HCT116 (cell line): Measurements from ENCODE around the gene TP53AIP1. TPM values are rescaled to one million over a fixed set of nuclear protein-coding genes. Genes with fewer than 3 reads are reported as not detected.

Experiments
- ATAC-seq: fragments of 200-7000 bp; cut with Tn5 transposase; 2 replicates; pipeline ENCODE4 v1.9.1; 2020; ENCODE audit warnings: mild to moderate bottlenecking, moderate library complexity
- BruUV-seq: library from RNA; stranded (reverse); fragments of 400-500 nt; replicated peaks from 2 replicates; lab custom pipeline; 2021; lab: Mats Ljungman, UMichigan
- CTCF ChIA-PET: fragments of 300-600 bp; sonication (Branson Sonifier 250); formaldehyde crosslinking; loops from one replicate; lab custom pipeline; 2021; ENCODE audit warnings: antibody characterized with exemption; lab: Charles Lee
- POLR2A ChIA-PET: fragments of 300-600, 350-600 bp; sonication (Branson Sonifier 250); formaldehyde crosslinking; loops from one replicate; lab custom pipeline; 2021; ENCODE audit warnings: antibody characterized with exemption; lab: Charles Lee
- RAD21 ChIA-PET, 2 experiments: fragments of 300-600 bp; sonication (Branson Sonifier 250); formaldehyde crosslinking; loops; one replicate each; lab custom pipeline; 2023; ENCODE audit warnings: low total read pairs in 2 of 2; ENCODE audit not compliant: uncharacterized antibody in 2 of 2, unreplicated experiment in 2 of 2, low non-redundant PET in 1 of 2; lab: Charles Lee
- DNase-seq: peaks from one replicate; pipeline ENCODE4 v3.0.0-alpha.2; 2010; ENCODE audit warnings: low read depth, low spot score
- H2AFZ ChIP-seq: fragments of 200-600 bp; shearing (Covaris generic), sonication (generic); 2 replicates; pipeline ENCODE4 v1.6.1; 2017; ENCODE audit warnings: low read depth, mixed run types, mixed read lengths, antibody characterized with exemption, low read length; ENCODE audit not compliant: poor library complexity, severe bottlenecking
- H3K27ac ChIP-seq: 2 replicates; pipeline ENCODE4 v1.5.1; 2012; ENCODE audit warnings: low read depth, low read length
- H3K27me3 ChIP-seq: fragments of 200-600 bp; sonication (generic); 2 replicates; pipeline ENCODE4 v1.6.1; 2016; ENCODE audit warnings: mixed run types, low read length, mixed read lengths; ENCODE audit not compliant: insufficient read depth
- H3K36me3 ChIP-seq, 2 experiments: fragments of 200-500 bp in 1 of 2; fragments of 200-600 bp in 1 of 2; sonication (Bioruptor generic) in 1 of 2; sonication (generic) in 1 of 2; 2 replicates each; pipeline versions ENCODE4 v1.5.1 to v1.6.1; 2014 to 2016; ENCODE audit warnings: low read length in 2 of 2, inconsistent platforms in 1 of 2, mixed read lengths in 1 of 2, mixed run types in 1 of 2; ENCODE audit not compliant: insufficient read depth in 2 of 2, control insufficient read depth in 1 of 2
- H3K4me1 ChIP-seq, 2 experiments: fragments of 200-600 bp in 1 of 2; sonication (generic) in 1 of 2; 2 replicates each; pipeline versions ENCODE4 v1.5.1 to v1.6.1; 2012 to 2017; ENCODE audit warnings: low read length in 2 of 2, inconsistent platforms in 1 of 2, mild to moderate bottlenecking in 1 of 2, mixed read lengths in 1 of 2, mixed run types in 1 of 2, moderate library complexity in 1 of 2; ENCODE audit not compliant: insufficient read depth in 2 of 2, control insufficient read depth in 1 of 2
- H3K4me2 ChIP-seq: fragments of 200-600 bp; sonication (generic); 2 replicates; pipeline ENCODE4 v1.6.1; 2017; ENCODE audit warnings: mixed run types, low read length, mixed read lengths
- H3K4me3 ChIP-seq, 2 experiments: fragments of 200-600 bp in 1 of 2; sonication (generic) in 1 of 2; replicated peaks in 1 of 2; 2 replicates each; pipeline ENCODE4 v1.5.1; 2011 to 2016; ENCODE audit warnings: low read length in 2 of 2, control low read depth in 1 of 2, low read depth in 1 of 2, mild to moderate bottlenecking in 1 of 2, mixed read lengths in 1 of 2, mixed run types in 1 of 2
- H3K79me2 ChIP-seq: fragments of 200-600 bp; sonication (generic); 2 replicates; pipeline ENCODE4 v1.6.1; 2017; ENCODE audit warnings: mild to moderate bottlenecking, mixed run types, low read length, moderate library complexity, mixed read lengths; ENCODE audit not compliant: insufficient read depth
- H3K9ac ChIP-seq: fragments of 200-600 bp; sonication (generic); 2 replicates; pipeline ENCODE4 v1.6.1; 2016; ENCODE audit warnings: low read length, mixed read lengths
- H3K9me2 ChIP-seq: fragments of 200-600 bp; sonication (generic), shearing (Covaris generic); 2 replicates; pipeline ENCODE4 v1.6.1; 2017; ENCODE audit warnings: mixed run types, mild to moderate bottlenecking, moderate library complexity; ENCODE audit not compliant: insufficient read depth
- H3K9me3 ChIP-seq, 2 experiments: fragments of 200-500 bp in 1 of 2; fragments of 200-600 bp in 1 of 2; sonication (Bioruptor generic) in 1 of 2; sonication (generic) in 1 of 2; 2 replicates each; pipeline ENCODE4 v1.6.1; 2014 to 2017; ENCODE audit warnings: low read length in 2 of 2, mixed read lengths in 2 of 2, inconsistent platforms in 1 of 2, low read depth in 1 of 2, mild to moderate bottlenecking in 1 of 2, mixed run types in 1 of 2, moderate library complexity in 1 of 2; ENCODE audit not compliant: control insufficient read depth in 1 of 2, insufficient read depth in 1 of 2
- H4K20me1 ChIP-seq: fragments of 200-600 bp; sonication (generic), shearing (Covaris generic); 2 replicates; pipeline ENCODE4 v1.6.1; 2017; ENCODE audit warnings: mixed run types, mild to moderate bottlenecking, moderate library complexity; ENCODE audit not compliant: insufficient read depth
- CBX3 ChIP-seq: IDR thresholded peaks from 2 replicates; pipeline ENCODE4 v1.6.1; 2012; ENCODE audit warnings: low read depth
- CTCF ChIP-seq, 3 experiments: fragments of 200-600 bp in 1 of 3; sonication (generic) in 1 of 3; IDR thresholded peaks in 2 of 3; conservative IDR thresholded peaks in 1 of 3; 2 replicates each; pipeline ENCODE4 v1.5.1; 2012 to 2017; ENCODE audit warnings: low read depth in 2 of 3, low read length in 2 of 3, antibody characterized with exemption in 1 of 3, borderline replicate concordance in 1 of 3, control low read depth in 1 of 3, mild to moderate bottlenecking in 1 of 3, mixed read lengths in 1 of 3, mixed run types in 1 of 3, moderate library complexity in 1 of 3; ENCODE audit not compliant: insufficient read depth in 1 of 3
- EGR1 ChIP-seq: IDR thresholded peaks from 2 replicates; pipeline ENCODE4 v1.6.1; 2012; ENCODE audit warnings: low read depth
- ELF1 ChIP-seq: IDR thresholded peaks from 2 replicates; pipeline ENCODE4 v1.6.1; 2012; ENCODE audit warnings: low read depth, borderline replicate concordance
- EZH2 ChIP-seq: fragments of 200-600 bp; sonication (generic); IDR thresholded peaks from 2 replicates; pipeline ENCODE4 v1.6.1; 2017; ENCODE audit warnings: antibody characterized with exemption, mixed run types
- FOSL1 ChIP-seq: IDR thresholded peaks from 2 replicates; pipeline ENCODE4 v1.6.1; 2012; ENCODE audit warnings: low read depth
- JUND ChIP-seq: IDR thresholded peaks from 2 replicates; pipeline ENCODE4 v1.6.1; 2012
- MAX ChIP-seq: IDR thresholded peaks from 2 replicates; pipeline ENCODE4 v1.6.1; 2012
- POLR2A ChIP-seq: IDR thresholded peaks from 2 replicates; pipeline ENCODE4 v1.7.0; 2011; ENCODE audit warnings: borderline replicate concordance; ENCODE audit not compliant: insufficient read depth, insufficient read length; ENCODE audit errors: extremely low read depth
- SIN3A ChIP-seq: IDR thresholded peaks from 2 replicates; pipeline ENCODE4 v1.6.1; 2012; ENCODE audit warnings: low read depth
- SRF ChIP-seq: IDR thresholded peaks from 2 replicates; pipeline ENCODE4 v1.6.1; 2012; ENCODE audit warnings: low read depth
- TCF7L2 ChIP-seq: IDR thresholded peaks from 2 replicates; pipeline ENCODE4 v1.7.0; 2011; ENCODE audit warnings: borderline replicate concordance, inconsistent platforms; ENCODE audit not compliant: insufficient read depth, insufficient read length; ENCODE audit errors: extremely low read depth
- YY1 ChIP-seq: IDR thresholded peaks from 2 replicates; pipeline ENCODE4 v1.6.1; 2011; ENCODE audit warnings: low read length, low read depth, moderate library complexity, mild to moderate bottlenecking; ENCODE audit not compliant: insufficient replicate concordance; ENCODE audit errors: extremely low read depth
- ZFX ChIP-seq: fragments of 450-650 bp; IDR thresholded peaks from 2 replicates; pipeline ENCODE4 v1.6.1; 2017
- ZNF274 ChIP-seq: fragments of 200-500 bp; sonication (Bioruptor generic); IDR thresholded peaks from 2 replicates; pipeline ENCODE4 v1.6.1; 2014; ENCODE audit warnings: mild to moderate bottlenecking, low read depth, low read length, inconsistent platforms
- intact Hi-C: fragments of 100-400 bp; cut with micrococcal nuclease; formaldehyde crosslinking; loops from 2 replicates; pipeline ENCODE4 v1.10.0; 2022
- total RNA-seq: library from RNA; stranded (reverse); gene quantifications from one replicate; pipeline ENCODE4 v1.2.1, GENCODE V29; 2021; ENCODE audit not compliant: unreplicated experiment
- TF ChIP-seq, protein P1 (sequence below): IDR thresholded peaks from 2 replicates; pipeline ENCODE4 v1.6.1; 2011; ENCODE audit warnings: mild to moderate bottlenecking, low read length, moderate library complexity; ENCODE audit not compliant: insufficient replicate concordance; ENCODE audit errors: extremely low read depth
- TF ChIP-seq, protein P2 (sequence below): IDR thresholded peaks from 2 replicates; pipeline ENCODE4 v1.6.1; 2012; ENCODE audit warnings: low read depth
- TF ChIP-seq, protein P3 (sequence below): IDR thresholded peaks from 2 replicates; pipeline ENCODE4 v1.6.1; 2012

The TP53AIP1 gene
- total RNA-seq, 1 experiment from 2014 or later = 0.15 TPM

GRCh38 chr11:128940156-128940555, 2.5 kb downstream of the TP53AIP1 start:
- RAD21 ChIA-PET = no interaction called here
- intact Hi-C loops = no loop called here
- no TSS peak for BruUV-seq
- DNase-seq (no peak), ATAC-seq (no peak)
- Histone ChIP-seq H3K27ac (no peak overlapping the region), H3K27me3 (no peaks in the 10 kb centered on the region), H3K9me3 (no peaks in the 10 kb centered on the region), H3K79me2 (no peaks in the 10 kb centered on the region), H3K9me2 (no peaks in the 10 kb centered on the region), H3K36me3 (no peaks in the 10 kb centered on the region), H3K4me2 (no peak overlapping the region), H3K4me3 (no peak overlapping the region), H3K4me1 (no peaks in the 10 kb centered on the region), H3K9ac (no peak overlapping the region), H2AFZ (no peak overlapping the region), H4K20me1 (no peaks in the 10 kb centered on the region)
- CTCF ChIA-PET = no interaction called here
- TF ChIP-seq TCF7L2 = no peak
- no peak for TF ChIP-seq EGR1
- TF ChIP-seq, protein P1, sequence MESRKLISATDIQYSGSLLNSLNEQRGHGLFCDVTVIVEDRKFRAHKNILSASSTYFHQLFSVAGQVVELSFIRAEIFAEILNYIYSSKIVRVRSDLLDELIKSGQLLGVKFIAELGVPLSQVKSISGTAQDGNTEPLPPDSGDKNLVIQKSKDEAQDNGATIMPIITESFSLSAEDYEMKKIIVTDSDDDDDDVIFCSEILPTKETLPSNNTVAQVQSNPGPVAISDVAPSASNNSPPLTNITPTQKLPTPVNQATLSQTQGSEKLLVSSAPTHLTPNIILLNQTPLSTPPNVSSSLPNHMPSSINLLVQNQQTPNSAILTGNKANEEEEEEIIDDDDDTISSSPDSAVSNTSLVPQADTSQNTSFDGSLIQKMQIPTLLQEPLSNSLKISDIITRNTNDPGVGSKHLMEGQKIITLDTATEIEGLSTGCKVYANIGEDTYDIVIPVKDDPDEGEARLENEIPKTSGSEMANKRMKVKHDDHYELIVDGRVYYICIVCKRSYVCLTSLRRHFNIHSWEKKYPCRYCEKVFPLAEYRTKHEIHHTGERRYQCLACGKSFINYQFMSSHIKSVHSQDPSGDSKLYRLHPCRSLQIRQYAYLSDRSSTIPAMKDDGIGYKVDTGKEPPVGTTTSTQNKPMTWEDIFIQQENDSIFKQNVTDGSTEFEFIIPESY = no peak
- TF ChIP-seq SIN3A = no peak
- TF ChIP-seq FOSL1 = no peak
- TF ChIP-seq CTCF (IDR thresholded peaks at IDR 0.05 in 2 of 3, conservative IDR thresholded peaks at IDR 0.05 in 1 of 3; ENCODE audit: borderline replicate concordance in 1 of 3, insufficient read depth in 1 of 3, low read depth in 2 of 3, low read length in 2 of 3) = no peak
- TF ChIP-seq, protein P2, sequence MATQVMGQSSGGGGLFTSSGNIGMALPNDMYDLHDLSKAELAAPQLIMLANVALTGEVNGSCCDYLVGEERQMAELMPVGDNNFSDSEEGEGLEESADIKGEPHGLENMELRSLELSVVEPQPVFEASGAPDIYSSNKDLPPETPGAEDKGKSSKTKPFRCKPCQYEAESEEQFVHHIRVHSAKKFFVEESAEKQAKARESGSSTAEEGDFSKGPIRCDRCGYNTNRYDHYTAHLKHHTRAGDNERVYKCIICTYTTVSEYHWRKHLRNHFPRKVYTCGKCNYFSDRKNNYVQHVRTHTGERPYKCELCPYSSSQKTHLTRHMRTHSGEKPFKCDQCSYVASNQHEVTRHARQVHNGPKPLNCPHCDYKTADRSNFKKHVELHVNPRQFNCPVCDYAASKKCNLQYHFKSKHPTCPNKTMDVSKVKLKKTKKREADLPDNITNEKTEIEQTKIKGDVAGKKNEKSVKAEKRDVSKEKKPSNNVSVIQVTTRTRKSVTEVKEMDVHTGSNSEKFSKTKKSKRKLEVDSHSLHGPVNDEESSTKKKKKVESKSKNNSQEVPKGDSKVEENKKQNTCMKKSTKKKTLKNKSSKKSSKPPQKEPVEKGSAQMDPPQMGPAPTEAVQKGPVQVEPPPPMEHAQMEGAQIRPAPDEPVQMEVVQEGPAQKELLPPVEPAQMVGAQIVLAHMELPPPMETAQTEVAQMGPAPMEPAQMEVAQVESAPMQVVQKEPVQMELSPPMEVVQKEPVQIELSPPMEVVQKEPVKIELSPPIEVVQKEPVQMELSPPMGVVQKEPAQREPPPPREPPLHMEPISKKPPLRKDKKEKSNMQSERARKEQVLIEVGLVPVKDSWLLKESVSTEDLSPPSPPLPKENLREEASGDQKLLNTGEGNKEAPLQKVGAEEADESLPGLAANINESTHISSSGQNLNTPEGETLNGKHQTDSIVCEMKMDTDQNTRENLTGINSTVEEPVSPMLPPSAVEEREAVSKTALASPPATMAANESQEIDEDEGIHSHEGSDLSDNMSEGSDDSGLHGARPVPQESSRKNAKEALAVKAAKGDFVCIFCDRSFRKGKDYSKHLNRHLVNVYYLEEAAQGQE = no peak
- no peak for TF ChIP-seq POLR2A
- no peak for TF ChIP-seq EZH2
- TF ChIP-seq ZFX = no peak
- no peak for TF ChIP-seq JUND
- no peak for TF ChIP-seq ZNF274
- no peak for TF ChIP-seq CBX3
- TF ChIP-seq MAX = no peak
- no peak for TF ChIP-seq YY1
- TF ChIP-seq, protein P3, sequence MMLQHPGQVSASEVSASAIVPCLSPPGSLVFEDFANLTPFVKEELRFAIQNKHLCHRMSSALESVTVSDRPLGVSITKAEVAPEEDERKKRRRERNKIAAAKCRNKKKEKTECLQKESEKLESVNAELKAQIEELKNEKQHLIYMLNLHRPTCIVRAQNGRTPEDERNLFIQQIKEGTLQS = no peak
- no peak for TF ChIP-seq ELF1
- TF ChIP-seq SRF = no peak
- POLR2A ChIA-PET = no interaction called here
